Osteoblast (primary cell): ENCODE data around the gene ADAMTS17. TPM values are rescaled to one million over a fixed set of nuclear protein-coding genes. Genes with fewer than 3 reads are reported as not detected.
A peak's percentile ranks its signal among the peaks of the same experiment; 100 is the strongest.

ENCODE experiments used
- DNase-seq: peaks from one replicate; pipeline ENCODE4 v3.0.0; 2011; ENCODE audit warnings: low spot score, mixed read lengths; ENCODE audit not compliant: insufficient read length; ENCODE audit errors: missing footprints
- H2AFZ ChIP-seq: 2 replicates; pipeline ENCODE4 v1.6.0; 2011; ENCODE audit warnings: mild to moderate bottlenecking, low read length
- H3K27ac ChIP-seq: 2 replicates; pipeline ENCODE4 v1.5.1; 2011; ENCODE audit warnings: mild to moderate bottlenecking, low read depth, low read length, moderate library complexity
- H3K27me3 ChIP-seq: 2 replicates; pipeline ENCODE4 v1.6.0; 2012; ENCODE audit warnings: mild to moderate bottlenecking, control low read depth, inconsistent platforms, low read length, moderate library complexity; ENCODE audit not compliant: insufficient read depth
- H3K36me3 ChIP-seq: 2 replicates; pipeline ENCODE4 v1.5.1; 2011; ENCODE audit warnings: mild to moderate bottlenecking, low read length, control low read depth, moderate library complexity; ENCODE audit not compliant: insufficient read depth
- H3K4me1 ChIP-seq: 2 replicates; pipeline ENCODE4 v1.5.1; 2011; ENCODE audit warnings: mild to moderate bottlenecking, low read length, control low read depth, moderate library complexity; ENCODE audit not compliant: insufficient read depth
- H3K4me2 ChIP-seq: 2 replicates; pipeline ENCODE4 v1.6.0; 2011; ENCODE audit warnings: mild to moderate bottlenecking, low read length; ENCODE audit not compliant: insufficient read depth
- H3K4me3 ChIP-seq: fragments of 200-600 bp; sonication (generic); 3 replicates; pipeline ENCODE4 v1.5.1; 2012; ENCODE audit warnings: mild to moderate bottlenecking, low read length, inconsistent platforms; ENCODE audit not compliant: insufficient read depth
- H3K79me2 ChIP-seq: 2 replicates; pipeline ENCODE4 v1.6.0; 2012; ENCODE audit warnings: mild to moderate bottlenecking, low read length, control low read depth, inconsistent platforms; ENCODE audit not compliant: insufficient read depth
- H3K9me3 ChIP-seq: 2 replicates; pipeline ENCODE4 v1.5.1; 2011; ENCODE audit warnings: low read depth, low read length, control low read depth
- H4K20me1 ChIP-seq: 2 replicates; pipeline ENCODE4 v1.6.0; 2012; ENCODE audit warnings: mild to moderate bottlenecking, low read length, control low read depth; ENCODE audit not compliant: insufficient read depth
- CTCF ChIP-seq: IDR thresholded peaks from 2 replicates; pipeline ENCODE4 v1.5.1; 2011; ENCODE audit warnings: mild to moderate bottlenecking, low read depth, low read length, moderate library complexity; ENCODE audit errors: extremely low read depth
- total RNA-seq: library from RNA; depleted of rRNA; stranded (reverse); fragments of >200 nt; gene quantifications from 2 replicates; pipeline ENCODE4 v1.2.3, GENCODE V29; 2012

ADAMTS17 gene
- total RNA-seq, 1 donor: under 0.01 TPM

- Histone ChIP-seq H3K27ac (no peak overlapping the region), H3K4me1 (no peaks in the 10 kb centered on the region), H2AFZ (no peak overlapping the region), H4K20me1 (no peaks in the 10 kb centered on the region), H3K79me2 (no peaks in the 10 kb centered on the region), H3K36me3 (no peaks in the 10 kb centered on the region), H3K4me2 (no peak overlapping the region), H3K4me3 (no peak overlapping the region), H3K27me3 (peaks cover 8% of the 10 kb centered on the region), H3K9me3 (no peaks in the 10 kb centered on the region)
- TF ChIP-seq CTCF: no peak
- DNase-seq: peak; percentile 51
Measured at GRCh38 chr15:100056411-100057072, 285.2 kb downstream of the ADAMTS17 start.

GRCh38 chr15:100055821-100056220 lies 286.0 kb downstream of the ADAMTS17 start:
- Histone ChIP-seq H4K20me1 (no peaks in the 10 kb centered on the region), H3K27me3 (peaks cover 8% of the 10 kb centered on the region), H3K9me3 (no peaks in the 10 kb centered on the region), H3K4me3 (no peak overlapping the region), H2AFZ (no peak overlapping the region), H3K79me2 (no peaks in the 10 kb centered on the region), H3K4me2 (no peak overlapping the region), H3K36me3 (no peaks in the 10 kb centered on the region), H3K4me1 (no peaks in the 10 kb centered on the region), H3K27ac (no peak overlapping the region)
- DNase-seq: no peak
- no peak for TF ChIP-seq CTCF

GRCh38 chr15:100054539-100054938 lies 287.2 kb downstream of the ADAMTS17 start:
- H3K79me2 ChIP-seq: no peaks in the 10 kb centered on the region
- no peaks in the 10 kb centered on the region for H3K4me1 ChIP-seq
- no peak for TF ChIP-seq CTCF

GRCh38 chr15:100053474-100054121 lies 288.2 kb downstream of the ADAMTS17 start:
- H3K4me1 ChIP-seq: no peaks in the 10 kb centered on the region
- H3K27ac ChIP-seq: no peak overlapping the region
- no peak overlapping the region for H3K4me2 ChIP-seq
- no peaks in the 10 kb centered on the region for H4K20me1 ChIP-seq
- no peaks in the 10 kb centered on the region for H3K79me2 ChIP-seq
- H3K36me3 ChIP-seq: no peaks in the 10 kb centered on the region
- peak; percentile 38 for DNase-seq
- no peak overlapping the region for H3K4me3 ChIP-seq
- peaks cover 8% of the 10 kb centered on the region for H3K27me3 ChIP-seq
- no peaks in the 10 kb centered on the region for H3K9me3 ChIP-seq
- no peak for TF ChIP-seq CTCF
- H2AFZ ChIP-seq: no peak overlapping the region

More at GRCh38 chr15:100054539-100054938, 287.2 kb downstream of the ADAMTS17 start:
- no peak for DNase-seq
- no peaks in the 10 kb centered on the region for H3K36me3 ChIP-seq
- no peaks in the 10 kb centered on the region for H4K20me1 ChIP-seq
- no peaks in the 10 kb centered on the region for H3K9me3 ChIP-seq
- H3K27me3 ChIP-seq: peaks cover 8% of the 10 kb centered on the region
- H3K27ac ChIP-seq: no peak overlapping the region
- H2AFZ ChIP-seq: no peak overlapping the region
- H3K4me3 ChIP-seq: no peak overlapping the region
- H3K4me2 ChIP-seq: no peak overlapping the region
